ENCODE data around the gene GAGE10.
A peak's percentile ranks its signal among the peaks of the same experiment; 100 is the strongest.
"Not testable (repeated sequence)": the region's sequence is repeated elsewhere in the genome, so short reads cannot be mapped to it uniquely, and the experiment has no call there.

GAGE10 gene

GRCh38 chrX:49286581-49286980 is 16.9 kb upstream of the GAGE10 start:
- TF ChIP-seq, protein P1, sequence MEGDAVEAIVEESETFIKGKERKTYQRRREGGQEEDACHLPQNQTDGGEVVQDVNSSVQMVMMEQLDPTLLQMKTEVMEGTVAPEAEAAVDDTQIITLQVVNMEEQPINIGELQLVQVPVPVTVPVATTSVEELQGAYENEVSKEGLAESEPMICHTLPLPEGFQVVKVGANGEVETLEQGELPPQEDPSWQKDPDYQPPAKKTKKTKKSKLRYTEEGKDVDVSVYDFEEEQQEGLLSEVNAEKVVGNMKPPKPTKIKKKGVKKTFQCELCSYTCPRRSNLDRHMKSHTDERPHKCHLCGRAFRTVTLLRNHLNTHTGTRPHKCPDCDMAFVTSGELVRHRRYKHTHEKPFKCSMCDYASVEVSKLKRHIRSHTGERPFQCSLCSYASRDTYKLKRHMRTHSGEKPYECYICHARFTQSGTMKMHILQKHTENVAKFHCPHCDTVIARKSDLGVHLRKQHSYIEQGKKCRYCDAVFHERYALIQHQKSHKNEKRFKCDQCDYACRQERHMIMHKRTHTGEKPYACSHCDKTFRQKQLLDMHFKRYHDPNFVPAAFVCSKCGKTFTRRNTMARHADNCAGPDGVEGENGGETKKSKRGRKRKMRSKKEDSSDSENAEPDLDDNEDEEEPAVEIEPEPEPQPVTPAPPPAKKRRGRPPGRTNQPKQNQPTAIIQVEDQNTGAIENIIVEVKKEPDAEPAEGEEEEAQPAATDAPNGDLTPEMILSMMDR (IDR thresholded peaks at IDR 0.05): no peak
- H3K27ac ChIP-seq: no peak overlapping the region
- no peak overlapping the region for H3K4me3 ChIP-seq
- DNase-seq (ENCODE audit: low spot score): no peak

- Histone ChIP-seq H3K27ac (no peak overlapping the region), H3K4me3 (no peak overlapping the region)
- no peak for DNase-seq (ENCODE audit: low spot score)
- TF ChIP-seq, protein P1 (IDR thresholded peaks at IDR 0.05): no peak
These were observed 15.8 kb upstream of the GAGE10 start for GRCh38 chrX:49287665-49288064.

GRCh38 chrX:49290215-49290614 is 13.2 kb upstream of the GAGE10 start:
- no peak overlapping the region for H3K27ac ChIP-seq
- no peak for DNase-seq (ENCODE audit: low spot score)
- no peak overlapping the region for H3K4me3 ChIP-seq
- TF ChIP-seq, protein P1 (IDR thresholded peaks at IDR 0.05): no peak

GRCh38 chrX:49291615-49292337 is 11.7 kb upstream of the GAGE10 start:
- DNase-seq (ENCODE audit: low spot score): no peak
- no peak overlapping the region for H3K4me3 ChIP-seq
- TF ChIP-seq, protein P1 (IDR thresholded peaks at IDR 0.05): peak; percentile 33
- no peak overlapping the region for H3K27ac ChIP-seq

- Histone ChIP-seq H3K27ac (no peak overlapping the region), H3K4me3 (no peak overlapping the region)
- TF ChIP-seq, protein P1 (IDR thresholded peaks at IDR 0.05): no peak
- no peak for DNase-seq (ENCODE audit: low spot score)
These were observed 10.8 kb upstream of the GAGE10 start for GRCh38 chrX:49292400-49293362.

- not testable (repeated sequence) for H3K27ac ChIP-seq; H3K4me3 ChIP-seq; DNase-seq (ENCODE audit: low spot score)
These were observed 4.2 kb upstream of the GAGE10 start for GRCh38 chrX:49299293-49299692.

DNA sequence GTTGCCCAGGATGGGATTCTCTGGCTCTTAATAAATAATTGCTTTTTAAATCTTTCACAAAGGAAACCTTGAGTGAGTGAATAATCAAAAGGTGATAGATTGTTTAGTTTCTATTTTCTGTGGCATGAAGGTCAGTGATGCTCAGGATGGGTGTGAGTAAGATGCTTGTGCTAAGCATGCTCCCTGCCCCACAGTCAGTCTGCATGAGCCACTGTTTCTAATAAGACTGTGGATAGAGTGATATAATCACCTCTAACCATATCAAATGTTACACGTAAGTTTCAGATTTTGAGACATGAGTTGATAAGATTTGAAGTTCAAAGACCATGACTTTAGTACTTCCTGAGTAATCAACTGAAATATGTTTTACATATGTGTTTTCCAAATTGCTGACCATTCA is 2.7 kb upstream of the GAGE10 start:
- H3K4me3 ChIP-seq: no peak overlapping the region
- no peak for DNase-seq (ENCODE audit: low spot score)
- TF ChIP-seq, protein P1 (IDR thresholded peaks at IDR 0.05): no peak
- H3K27ac ChIP-seq: no peak overlapping the region

DNA sequence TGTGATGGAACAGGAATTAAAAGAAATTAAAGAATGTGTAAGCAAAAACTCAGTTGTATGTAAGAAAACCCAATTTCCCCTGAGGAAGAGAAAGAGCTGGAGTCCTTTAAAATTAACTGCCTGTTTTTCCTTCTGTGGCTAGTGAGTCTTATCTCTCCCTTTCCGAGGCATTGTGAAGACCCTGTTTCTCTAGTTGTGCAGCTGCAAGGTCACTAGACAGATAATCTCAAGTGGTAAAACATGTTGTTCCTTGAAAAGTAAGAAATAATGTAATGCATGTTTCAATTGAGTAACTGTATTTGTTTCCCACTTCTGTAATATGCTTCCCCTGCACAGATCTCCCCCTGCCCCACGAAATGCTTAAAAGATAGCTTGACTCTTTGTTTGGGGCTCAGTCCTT is 4.3 kb downstream of the GAGE10 start:
- not testable (repeated sequence) for DNase-seq (ENCODE audit: low spot score); H3K4me3 ChIP-seq; H3K27ac ChIP-seq
